NCI-H1694 treated with DMSO at 0.1 percent for 48 hours (cell line): ENCODE data around the gene CTXN1.
"Not testable (repeated sequence)": the region's sequence is repeated elsewhere in the genome, so short reads cannot be mapped to it uniquely, and the experiment has no call there.

Experiments used
- DNase-seq: peaks from one replicate; lab custom pipeline; 2025; lab: John Stamatoyannopoulos, UW

The CTXN1 gene

DNA sequence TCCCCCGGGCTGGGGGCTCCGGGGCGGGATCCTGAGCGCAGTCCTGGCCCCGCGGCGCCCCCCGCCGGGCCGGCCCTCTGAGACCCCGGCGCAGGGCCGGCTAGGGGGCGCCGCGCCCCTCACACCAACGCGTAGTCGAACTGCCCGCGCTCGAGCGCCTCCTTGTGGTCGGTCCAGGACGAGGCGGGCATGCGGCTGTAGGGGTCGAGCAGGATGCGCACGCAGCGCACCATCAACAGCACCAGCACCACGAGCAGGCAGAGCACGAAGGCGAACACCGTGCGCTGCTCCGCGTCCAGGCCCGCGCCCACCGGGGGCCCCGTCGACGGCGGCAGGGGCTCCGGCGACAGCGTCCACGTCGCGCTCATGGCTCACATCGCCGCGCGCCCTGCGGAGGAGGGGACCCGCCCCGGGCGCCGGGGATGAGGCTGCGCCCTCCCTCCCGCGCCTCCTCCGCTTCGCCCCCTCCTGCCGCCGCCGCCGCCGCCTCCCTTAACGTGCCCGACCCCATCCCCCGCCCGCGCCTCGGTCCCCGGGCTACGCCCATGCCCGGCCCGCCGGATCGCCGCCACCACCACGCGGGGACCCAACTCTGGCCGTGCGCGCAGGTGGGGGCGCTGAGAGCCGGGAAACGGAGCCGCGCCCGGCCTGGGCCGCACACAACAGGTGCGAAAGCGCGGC lies 624 bp downstream of the CTXN1 start:
- peak; percentile 51 for DNase-seq

DNA sequence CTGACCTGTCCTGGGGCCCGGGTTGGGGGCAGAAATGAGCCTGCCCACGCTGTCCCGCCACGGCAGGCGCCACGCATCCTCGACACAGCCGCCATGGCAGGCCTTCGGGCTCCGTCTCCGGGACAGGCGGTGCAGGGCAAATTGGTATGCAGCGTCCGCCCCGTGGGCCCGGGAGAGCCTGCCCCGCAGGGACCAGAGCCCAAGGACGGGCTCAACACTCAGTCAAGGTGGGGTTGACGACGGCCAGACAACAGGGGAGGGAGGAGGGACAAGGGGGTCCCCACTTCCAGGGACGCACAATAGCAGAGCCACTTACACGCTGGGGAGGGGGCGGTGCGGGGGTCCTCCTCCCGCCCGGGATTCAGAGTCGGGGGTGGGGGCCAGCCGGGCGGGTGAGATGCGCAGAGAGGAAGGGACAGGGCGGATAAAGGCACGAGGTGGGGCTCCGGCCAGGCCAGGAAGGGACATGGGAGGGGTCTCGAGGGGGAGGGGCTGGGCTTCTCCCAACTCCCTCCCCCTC lies 1.2 kb downstream of the CTXN1 start:
- DNase-seq, result no peak

DNA sequence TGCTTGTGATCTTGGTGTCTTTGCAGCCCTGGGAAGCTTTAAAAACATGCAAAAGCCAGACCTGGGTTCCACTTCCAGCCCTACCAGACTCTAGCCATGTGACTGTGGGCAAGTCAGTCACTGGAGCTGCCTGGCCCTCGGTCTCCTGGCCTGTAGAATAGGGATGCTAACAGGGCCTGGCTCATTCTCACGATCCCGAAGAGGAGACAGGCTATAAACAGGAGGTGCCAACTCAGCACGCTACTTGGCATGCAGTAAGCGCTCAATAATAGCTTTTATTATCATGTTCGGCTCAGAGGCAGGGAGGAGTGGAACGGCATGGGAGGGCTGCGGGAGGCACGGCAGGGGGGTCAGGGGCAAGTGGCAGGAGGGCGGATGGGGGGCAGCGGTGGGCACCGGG lies 1.7 kb downstream of the CTXN1 start:
- no peak for DNase-seq

DNA sequence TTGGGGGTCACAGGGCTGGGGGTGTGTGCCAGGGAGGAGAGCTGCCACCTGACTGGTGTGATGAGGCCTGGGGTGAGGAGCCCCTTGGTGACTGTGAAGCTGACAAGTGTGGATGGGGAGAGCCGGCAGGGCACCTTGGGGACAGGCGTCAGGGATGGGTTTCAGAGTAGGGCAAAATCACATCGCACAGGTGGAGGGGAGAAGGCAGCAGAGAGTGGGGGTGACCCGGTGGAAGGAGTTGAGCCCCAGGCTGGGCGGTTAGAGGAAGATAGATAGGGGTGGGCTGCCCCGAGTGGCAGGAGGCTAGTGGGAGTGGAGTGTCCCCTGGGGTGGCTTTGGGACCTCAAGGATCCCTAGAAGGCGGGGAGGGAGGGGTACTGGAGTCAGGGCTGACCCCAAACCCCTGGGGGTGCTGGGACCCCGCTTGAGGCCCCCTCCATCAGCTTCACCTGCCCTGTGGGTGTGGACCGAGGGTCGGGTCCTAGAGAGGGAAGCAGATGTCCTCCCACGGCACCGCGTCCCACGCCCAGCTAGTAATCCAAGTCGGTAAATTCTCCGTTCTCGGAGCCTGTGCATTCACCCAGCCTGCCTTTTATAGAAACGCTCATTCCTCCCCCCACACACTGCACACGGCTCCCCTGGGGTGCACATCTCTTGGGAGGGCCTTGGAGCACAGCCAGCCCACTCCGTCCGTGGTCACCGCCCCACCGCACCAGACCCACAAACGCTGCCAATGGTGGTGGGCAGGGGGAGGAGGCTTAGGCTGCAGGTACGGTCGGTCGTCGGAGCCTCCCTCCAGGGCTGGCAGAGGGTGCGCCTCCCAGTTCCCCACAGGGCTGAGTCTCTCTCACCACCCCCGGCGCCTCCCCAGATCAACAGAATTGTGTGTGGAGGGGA lies 2.4 kb downstream of the CTXN1 start:
- no peak for DNase-seq

DNA sequence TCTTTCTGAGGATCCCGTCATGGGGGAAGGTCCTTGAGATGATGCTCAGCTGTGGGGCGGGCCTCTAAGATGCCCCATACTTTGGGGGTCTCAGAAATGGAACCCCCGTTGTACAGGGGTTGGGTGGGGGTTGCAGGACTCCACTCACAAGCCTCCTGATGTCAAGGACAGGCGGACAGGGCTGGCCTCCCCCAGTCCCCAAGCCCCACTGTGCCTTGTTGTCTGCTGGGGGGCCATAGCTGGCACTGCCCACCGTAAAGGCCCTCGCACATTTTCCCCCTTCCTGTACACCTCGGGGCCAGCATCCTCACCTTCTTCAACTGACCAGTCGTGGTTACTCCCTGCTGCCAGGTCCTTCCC lies 3.1 kb downstream of the CTXN1 start:
- no peak for DNase-seq

DNA sequence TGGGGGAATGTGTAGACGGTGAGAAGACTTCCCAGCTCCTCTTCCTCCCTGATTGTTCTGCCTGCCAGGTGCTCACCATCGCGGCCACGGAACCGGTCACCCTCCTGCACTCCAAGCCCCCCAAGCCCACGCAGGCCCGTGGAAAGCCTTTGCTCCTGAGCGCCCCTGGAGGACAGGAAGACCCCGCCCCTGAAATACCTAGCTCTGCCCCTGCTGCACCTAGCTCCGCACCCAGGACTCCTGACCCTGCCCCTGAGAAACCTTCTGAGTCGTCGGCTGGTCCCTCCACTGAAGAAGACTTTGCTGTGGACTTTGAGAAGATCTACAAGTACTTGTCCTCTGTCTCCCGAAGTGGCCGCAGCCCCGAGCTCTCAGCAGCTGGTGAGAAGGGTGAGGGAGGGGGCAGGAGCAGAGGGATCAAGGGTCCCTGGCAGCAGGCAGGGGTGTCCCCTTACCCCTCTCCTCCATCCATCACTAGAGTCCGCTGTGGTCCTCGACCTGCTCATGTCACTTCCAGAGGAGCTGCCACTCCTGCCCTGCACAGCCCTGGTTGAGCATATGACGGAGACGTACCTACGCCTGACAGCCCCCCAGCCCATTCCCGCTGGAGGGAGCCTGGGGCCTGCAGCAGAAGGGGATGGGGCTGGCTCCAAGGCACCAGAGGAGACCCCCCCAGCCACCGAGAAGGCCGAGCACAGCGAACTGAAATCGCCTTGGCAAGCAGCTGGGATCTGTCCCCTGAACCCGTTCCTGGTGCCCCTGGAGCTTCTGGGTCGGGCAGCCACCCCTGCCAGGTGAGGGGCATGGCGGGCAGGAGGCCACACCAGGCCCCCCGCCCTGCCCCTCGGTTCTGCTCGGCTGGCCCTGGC lies 3.7 kb downstream of the CTXN1 start:
- DNase-seq, result no peak

DNA sequence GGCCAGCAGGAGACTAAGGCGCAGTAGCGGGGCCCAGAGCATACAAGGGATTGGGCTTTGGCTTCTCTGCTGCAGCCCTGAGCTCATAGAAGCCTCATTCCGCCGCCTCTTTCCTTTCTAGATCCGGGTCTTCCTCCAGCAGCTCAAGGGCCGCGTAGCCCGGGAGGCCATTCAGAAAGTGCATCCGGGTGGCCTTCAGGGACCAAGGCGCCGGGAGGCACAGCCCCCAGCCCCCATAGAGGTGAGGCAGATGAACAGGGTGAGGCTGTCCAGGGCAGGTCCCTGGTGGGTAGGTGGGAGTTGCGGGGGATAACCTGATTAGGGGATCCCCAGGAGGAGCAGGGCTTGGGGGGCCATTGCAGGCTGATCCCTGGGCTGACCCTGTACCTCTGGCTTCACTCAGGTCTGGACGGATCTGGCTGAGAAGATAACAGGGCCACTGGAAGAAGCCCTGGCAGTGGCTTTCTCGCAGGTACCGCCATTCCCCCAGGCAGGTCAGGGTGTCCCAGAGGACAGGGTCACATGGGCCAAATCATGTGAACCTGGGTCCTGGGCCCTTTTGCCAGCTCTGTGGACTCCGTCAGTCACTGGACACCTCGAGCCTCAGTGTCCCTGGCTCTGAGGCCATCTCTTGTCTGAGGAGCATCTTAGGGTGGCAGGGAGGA lies 4.5 kb downstream of the CTXN1 start:
- DNase-seq, result no peak

DNA sequence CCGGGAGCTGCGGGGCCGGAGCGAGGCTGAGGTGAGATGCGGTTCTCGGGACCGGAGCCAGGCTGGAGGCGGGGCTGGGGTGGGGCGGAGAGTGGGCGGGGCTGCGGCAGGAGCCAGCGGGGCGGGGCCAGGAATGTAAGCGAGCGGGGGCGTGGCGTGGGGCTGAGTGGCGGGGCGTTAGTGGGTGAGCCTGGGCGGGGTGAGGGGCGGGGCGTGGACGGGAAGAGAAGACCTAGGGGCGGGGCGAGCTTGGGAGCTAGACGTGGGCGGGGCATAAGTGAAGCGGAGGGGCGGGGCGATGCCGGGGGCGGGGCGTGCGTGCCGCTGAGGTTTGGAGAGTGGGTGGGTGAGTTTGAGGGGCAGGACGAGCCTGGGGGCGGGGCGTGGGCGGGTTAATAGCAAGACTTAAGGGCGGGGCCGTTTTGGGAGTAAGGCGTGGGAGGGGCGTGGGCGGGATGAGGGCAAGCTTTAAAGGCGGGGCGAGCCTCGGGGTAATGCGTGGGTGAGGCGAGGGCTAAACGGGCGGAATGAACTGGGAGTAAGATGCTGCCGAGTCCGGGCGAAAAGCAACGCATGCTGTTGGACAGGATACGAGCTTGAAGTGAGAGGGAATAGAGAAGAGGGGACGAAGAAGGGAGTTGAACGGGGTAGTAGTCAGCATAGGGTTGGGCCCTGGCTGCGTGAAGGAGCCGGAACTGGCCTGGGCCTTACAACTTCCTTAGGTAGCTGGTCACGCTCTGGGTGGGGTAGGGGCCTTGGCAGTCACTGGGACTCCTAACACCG lies 5.2 kb downstream of the CTXN1 start:
- peak; percentile 82 for DNase-seq

DNA sequence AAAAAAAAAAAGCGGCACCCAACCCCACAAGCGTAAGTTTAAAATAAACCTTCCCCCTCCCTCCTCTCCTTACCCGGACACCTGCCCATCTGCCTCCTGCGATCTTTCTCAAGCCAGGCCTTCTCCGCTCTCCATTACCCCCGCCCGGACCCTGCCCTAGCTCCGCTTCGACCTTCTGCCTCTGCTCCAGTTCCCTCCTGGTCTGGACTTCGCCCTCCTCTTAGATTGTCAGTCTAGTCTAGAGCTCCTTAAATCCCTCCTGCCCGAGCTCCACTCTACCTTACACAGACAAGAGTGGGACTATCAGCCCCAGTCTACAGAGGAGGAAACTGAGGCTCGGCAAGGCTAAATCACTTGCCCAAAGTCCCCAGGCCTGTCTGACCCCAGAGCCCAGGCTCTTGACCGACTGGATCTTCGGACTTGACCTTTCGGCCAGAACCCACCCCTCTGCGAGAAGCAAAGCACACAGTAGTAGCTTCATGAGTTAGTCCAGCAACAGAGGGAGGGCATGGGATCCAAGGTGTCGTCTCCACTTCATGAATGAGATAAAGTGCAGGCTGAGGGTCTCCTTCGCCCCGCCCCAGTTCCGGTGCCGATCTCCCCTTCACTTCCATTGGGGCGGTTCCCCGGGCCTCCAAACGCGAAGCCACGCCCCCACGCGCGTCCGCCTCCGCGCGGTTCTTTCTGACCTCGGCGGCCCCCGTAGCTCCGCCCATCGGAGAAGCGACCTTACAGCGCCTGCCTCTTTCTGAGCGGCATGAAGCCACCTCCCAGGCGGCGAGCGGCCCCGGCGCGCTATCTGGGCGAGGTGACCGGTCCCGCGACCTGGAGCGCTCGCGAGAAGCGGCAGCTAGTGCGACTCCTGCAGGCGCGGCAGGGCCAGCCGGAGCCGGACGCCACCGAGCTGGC lies 6.1 kb downstream of the CTXN1 start, which contains the start of gene SNAPC2:
TSS of gene SNAPC2 (plus strand) at position 729 of the 909 bp plus-strand sequence. CDS start at position 758, 29 bp downstream.
- peak; percentile 80 for DNase-seq

DNA sequence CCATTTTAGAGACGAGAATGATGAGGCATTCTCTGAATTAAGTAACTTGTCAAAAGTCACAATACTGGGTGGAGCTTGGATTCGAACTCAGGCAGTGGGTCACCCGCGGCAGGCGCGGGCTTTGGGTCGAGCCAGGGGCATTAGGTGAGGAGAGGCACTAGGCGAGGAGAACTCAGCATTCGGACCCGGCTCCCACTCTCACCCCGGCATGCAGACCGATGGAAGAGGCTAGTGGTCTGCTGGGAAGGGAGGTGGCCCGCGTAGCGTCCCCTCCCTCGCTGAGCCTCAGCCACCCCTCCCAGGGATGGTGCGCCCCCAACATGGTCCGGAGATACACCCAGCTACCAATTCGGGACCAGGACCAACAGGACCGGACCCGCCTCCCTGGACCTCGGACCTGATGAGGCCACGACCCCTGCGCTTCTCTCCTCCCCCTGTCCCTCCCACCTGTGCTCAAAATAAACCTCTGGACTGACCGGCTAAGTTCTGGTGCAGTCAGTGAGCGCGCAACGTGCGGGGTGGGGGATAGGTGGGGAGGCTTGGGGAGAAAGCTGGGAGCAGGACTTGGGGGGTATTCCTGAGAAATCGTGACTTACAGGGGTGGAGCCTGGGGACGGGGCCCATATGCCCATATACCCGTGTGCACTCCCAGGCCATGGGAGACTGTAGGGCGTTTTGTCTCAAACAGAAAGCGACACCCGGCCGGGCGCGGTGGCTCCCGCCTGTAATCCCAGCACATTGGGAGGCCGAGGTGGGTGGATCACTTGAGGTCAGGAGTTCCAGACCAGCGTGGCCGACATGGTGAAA lies 7.1 kb downstream of the CTXN1 start:
- no peak for DNase-seq

DNA sequence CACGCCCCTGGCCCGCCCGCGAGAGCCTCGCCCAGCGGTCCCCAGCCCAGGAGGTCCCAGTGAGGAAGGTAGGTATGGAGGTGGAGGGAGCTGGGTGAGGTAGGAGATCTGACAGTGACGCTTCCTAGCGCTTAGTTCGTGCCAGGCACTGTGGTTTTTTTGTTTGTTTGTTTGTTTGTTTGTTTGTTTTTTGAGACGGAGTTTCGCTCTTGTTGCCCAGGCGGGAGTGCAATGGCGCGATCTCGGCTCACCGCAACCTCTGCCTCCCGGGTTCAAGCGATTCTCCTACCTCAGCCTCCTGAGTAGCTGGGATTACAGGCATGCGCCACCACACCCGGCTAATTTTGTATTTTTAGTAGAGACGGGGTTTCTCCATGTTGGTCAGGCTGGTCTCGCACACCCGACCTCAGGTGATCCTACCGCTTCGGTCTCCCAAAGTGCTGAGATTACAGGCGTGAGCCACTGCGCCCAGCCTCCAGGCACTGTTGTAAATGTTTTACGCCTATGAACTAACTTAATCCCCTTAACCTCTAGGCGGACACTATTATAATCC lies 7.8 kb downstream of the CTXN1 start:
- not testable (repeated sequence) for DNase-seq

DNA sequence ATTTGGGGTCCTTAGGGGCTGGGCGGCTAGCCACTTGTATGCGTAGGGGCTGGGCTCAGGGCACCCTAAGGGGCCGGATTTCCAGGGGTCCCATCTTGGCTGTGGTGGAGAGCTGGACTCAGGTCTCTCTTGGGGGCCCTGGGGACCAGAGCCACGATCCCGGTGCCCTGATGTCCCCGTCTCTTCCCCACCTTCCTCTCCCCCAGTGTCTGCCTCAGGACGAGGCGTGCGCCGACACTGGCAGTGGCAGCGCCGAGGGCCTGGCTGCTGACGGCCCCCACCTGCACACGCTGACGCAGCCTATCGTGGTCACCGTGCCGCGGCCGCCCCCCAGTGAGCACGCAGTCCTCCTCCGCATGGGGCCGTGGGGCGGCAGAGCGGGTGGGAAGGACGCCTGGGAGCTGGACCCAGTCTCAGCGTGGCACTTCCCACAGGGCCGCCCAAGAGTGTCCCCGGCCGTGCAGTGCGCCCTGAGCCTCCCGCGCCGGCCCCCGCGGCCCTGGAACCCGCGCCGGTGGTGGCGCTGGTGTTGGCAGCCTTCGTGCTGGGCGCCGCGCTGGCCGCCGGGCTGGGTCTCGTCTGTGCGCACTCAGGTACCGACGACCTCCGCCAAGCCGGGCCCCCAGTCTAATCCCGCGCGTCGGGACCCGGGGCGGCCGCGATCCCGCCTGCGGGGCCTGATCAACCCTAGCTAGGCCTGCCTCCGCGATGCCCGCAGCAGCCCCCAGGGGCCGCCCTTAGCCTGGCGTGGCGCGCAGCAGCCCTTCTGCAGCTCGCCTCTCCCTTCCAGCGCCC lies 8.5 kb downstream of the CTXN1 start:
- DNase-seq, result peak; percentile 40

DNA sequence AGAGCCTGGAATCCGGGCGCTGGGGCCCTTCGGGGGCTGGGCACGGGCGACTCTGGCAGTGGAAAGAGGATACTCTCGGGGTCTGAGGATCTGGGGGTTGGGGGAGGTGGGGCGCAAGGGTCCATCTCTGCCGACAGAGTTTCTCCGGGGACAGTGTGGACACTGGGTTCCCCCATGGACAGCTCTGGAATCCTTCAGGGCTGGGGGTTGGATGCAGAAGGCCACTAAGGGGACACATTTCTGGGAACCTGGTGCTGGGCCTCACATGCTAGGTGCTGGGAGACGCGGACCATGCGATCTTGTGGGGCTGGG lies 9.0 kb downstream of the CTXN1 start:
- no peak for DNase-seq

DNA sequence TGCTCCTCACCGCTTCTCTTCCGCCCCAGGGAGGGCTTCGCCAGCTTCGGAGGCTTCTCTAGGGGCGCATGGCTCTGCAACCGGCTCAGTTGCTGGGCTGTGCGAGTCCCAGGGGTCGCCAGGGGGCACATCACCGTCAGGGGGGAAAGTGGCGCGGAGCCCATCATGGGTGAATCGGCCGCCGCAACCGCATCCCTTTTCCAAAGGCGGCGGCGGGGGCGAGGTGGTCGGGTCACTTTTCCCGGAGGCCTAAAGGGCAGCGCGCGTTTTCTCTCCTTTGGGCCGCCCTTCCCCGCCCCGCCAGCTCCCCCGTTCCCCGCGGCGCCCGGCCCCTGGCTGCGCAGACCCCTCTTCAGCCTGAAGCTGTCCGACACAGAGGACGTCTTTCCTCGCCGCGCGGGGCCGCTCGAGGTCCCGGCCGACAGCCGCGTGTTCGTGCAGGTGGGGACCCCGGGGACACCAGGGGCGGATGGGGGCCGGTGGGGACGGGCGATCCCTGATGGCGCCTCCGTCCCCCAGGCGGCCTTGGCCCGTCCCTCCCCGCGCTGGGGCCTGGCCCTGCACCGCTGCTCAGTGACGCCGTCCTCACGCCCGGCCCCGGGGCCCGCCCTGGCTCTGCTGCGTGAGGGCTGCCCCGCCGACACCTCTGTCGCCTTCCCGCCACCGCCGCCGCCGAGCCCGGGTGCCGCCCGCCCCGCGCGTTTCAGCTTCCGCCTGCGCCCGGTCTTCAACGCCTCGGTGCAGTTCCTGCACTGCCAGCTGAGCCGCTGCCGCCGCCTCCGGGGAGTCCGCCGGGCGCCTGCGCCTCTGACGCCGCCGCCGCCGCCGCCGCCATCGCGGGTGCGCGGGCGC lies 9.6 kb downstream of the CTXN1 start:
- DNase-seq, result no peak

DNA sequence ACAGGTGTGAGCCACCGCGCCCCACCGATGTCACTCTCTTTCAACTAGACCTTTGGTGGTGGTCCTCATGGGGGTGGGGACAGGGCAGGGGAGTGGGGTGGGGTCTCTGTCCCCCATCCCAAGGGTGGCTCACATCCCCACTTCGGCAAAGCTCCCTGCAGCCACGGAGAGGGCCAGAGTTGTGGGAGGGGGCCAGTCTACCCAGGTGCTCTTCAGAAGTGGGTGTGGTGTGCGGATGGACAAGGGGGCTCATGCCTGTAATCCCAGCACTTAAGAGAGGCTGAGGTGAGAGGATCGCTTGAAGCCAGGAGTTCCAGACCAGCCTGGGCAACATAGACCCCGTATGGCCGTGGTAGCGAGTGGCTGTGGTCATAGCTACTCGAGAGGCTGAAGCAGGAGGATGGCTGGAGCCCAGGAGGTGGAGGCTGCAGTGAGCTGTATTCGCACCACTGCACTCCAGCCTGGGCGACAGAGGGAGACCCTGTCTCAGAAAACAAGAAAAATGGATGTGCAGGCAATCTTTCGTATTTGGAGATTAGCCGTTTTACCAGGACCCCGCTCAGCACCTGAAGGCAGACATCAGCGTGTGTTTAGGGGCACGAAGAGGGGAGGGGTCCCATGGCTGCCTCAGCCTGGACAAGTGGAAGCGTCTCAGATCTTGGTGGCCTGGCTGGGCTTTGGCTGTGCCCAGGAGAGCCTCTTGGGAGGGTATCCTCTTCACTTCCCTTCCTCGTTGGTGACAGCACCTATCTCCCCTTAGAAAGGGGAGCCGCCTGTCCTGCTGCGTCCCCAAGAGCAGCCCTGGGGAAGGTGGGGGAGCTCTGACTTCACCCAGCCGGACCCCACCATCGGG lies 10.5 kb downstream of the CTXN1 start:
- no peak for DNase-seq

DNA sequence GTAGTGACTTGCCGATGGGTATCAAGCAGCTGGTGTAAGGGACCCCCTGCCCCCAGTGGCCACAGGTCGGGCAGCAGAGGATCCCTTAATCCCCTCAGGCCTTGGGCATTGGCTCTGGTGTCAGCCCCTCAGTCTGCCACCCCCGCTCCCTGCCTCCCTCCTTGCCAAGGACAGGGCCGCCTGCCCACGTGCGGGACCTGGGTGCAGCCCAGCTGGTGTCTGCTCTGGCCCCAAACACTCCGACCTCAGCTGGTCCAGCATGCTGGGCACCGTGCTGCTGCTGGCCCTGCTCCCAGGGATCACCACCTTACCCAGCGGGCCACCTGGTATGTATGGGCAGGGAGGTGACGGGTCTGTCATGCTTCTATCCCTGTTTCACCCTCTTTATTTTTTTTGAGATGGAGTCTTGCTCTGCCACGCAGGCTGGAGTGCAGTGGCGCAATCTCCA lies 11.3 kb downstream of the CTXN1 start, which contains the start of gene TGFBR3L:
TSS of gene TGFBR3L (plus strand) at position 233 of the 448 bp plus-strand sequence.
- DNase-seq, result no peak
